Lower lobe of right lung (tissue), 2 donors: Measurements from ENCODE around the gene PIAS1. TPM values are rescaled to one million over a fixed set of nuclear protein-coding genes. Genes with fewer than 3 reads are reported as not detected.

Experiments used
- ATAC-seq, 2 donors: fragments of 200-7000 bp; cut with Tn5 transposase; one replicate each; pipeline ENCODE4 v1.9.1; 2020 to 2022; ENCODE audit warnings: mild to moderate bottlenecking in 2 of 2, moderate library complexity in 2 of 2
- DNase-seq: peaks from one replicate; pipeline ENCODE4 v3.0.0-alpha.2; 2020
- H3K27ac ChIP-seq: fragments of 200-600 bp; one replicate; pipeline ENCODE4 v1.8.0; 2022
- H3K27me3 ChIP-seq: fragments of 200-600 bp; one replicate; pipeline ENCODE4 v1.8.0; 2022; ENCODE audit warnings: low read depth
- H3K36me3 ChIP-seq: fragments of 200-600 bp; one replicate; pipeline ENCODE4 v1.8.0; 2022; ENCODE audit warnings: mild to moderate bottlenecking
- H3K4me1 ChIP-seq: fragments of 200-600 bp; one replicate; pipeline ENCODE4 v1.8.0; 2022
- H3K4me3 ChIP-seq: fragments of 200-600 bp; one replicate; pipeline ENCODE4 v1.8.0; 2022; ENCODE audit warnings: mild to moderate bottlenecking
- H3K9me3 ChIP-seq: fragments of 200-600 bp; one replicate; pipeline ENCODE4 v1.8.0; 2022
- intact Hi-C: fragments of 100-400 bp; cut with DNase I; formaldehyde crosslinking; loops from one replicate; pipeline ENCODE4 v1.11.0; 2022
- total RNA-seq: library from RNA; stranded (reverse); fragmentation: NEBNext Ultra II Directional; extraction: Animal tissue kit (Norgen Biotek cat#: 25700); gene quantifications from one replicate; pipeline ENCODE4 v1.2.1, GENCODE V29; 2021
- TF ChIP-seq, protein P1 (sequence below): fragments of 200-600 bp; IDR thresholded peaks from one replicate; pipeline ENCODE4 v1.8.0; 2022; ENCODE audit warnings: antibody characterized with exemption, mild to moderate bottlenecking
- donor health status: DM: no; HTN: yes; CAD: no; lungs with severe emphysema.

Gene PIAS1
- total RNA-seq, 1 donor from 2014 or later: 73.1 TPM

DNA sequence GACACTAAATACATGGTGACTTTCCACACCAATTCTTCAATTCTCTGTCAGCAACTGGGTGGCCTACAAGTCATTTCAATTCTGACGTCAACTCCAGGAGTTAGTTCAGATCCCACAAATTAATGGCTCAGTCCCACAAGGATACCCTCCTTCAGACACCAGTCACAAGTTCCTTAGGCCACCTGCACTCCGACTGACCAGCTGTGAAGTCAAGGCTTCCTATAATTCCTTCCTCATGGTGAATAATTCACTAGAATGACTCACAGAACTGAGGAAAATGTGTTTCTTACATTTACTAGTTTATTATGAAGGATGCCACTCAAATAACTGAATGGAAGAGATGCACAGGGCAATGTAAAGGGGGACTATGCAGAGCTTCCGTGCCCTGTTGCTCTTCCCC is 6.3 kb upstream of the PIAS1 start:
- DNase-seq (no peak), ATAC-seq (no peak)
- no peak overlapping the region for H3K4me3 ChIP-seq
- H3K27me3 ChIP-seq: no peaks in the 10 kb centered on the region
- no peaks in the 10 kb centered on the region for H3K36me3 ChIP-seq
- no peak overlapping the region for H3K27ac ChIP-seq
- H3K4me1 ChIP-seq: no peaks in the 10 kb centered on the region
- H3K9me3 ChIP-seq: no peaks in the 10 kb centered on the region
- TF ChIP-seq, protein P1, sequence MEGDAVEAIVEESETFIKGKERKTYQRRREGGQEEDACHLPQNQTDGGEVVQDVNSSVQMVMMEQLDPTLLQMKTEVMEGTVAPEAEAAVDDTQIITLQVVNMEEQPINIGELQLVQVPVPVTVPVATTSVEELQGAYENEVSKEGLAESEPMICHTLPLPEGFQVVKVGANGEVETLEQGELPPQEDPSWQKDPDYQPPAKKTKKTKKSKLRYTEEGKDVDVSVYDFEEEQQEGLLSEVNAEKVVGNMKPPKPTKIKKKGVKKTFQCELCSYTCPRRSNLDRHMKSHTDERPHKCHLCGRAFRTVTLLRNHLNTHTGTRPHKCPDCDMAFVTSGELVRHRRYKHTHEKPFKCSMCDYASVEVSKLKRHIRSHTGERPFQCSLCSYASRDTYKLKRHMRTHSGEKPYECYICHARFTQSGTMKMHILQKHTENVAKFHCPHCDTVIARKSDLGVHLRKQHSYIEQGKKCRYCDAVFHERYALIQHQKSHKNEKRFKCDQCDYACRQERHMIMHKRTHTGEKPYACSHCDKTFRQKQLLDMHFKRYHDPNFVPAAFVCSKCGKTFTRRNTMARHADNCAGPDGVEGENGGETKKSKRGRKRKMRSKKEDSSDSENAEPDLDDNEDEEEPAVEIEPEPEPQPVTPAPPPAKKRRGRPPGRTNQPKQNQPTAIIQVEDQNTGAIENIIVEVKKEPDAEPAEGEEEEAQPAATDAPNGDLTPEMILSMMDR: no peak
- intact Hi-C loops: no loop called here

DNA sequence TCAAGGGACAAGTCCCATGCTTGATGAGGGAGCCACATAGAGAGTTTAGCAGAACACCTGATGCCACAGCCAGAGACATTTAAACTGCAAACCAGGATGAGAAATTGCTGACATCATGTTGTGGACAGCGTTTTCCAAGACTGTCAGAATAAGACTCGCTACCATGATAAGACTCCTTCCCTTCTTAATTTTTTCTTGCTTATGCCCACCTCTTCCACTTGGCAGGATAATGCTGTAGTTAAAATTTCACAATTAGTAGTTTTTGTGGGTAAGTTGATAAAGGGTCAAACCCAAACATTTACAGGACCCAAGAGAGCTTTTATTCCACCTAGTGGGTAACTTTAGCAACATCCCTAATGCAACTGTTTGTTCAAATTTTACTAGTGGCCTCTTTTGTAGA is 3.0 kb upstream of the PIAS1 start:
- DNase-seq (no peak), ATAC-seq (no peak)
- H3K27me3 ChIP-seq: no peaks in the 10 kb centered on the region
- TF ChIP-seq, protein P1: no peak
- no peak overlapping the region for H3K4me3 ChIP-seq
- H3K36me3 ChIP-seq: no peaks in the 10 kb centered on the region
- intact Hi-C loops: loop anchor here (10.0 kb wide), 1 partner anchor 196 kb away; no protein-coding TSS in a partner anchor
- H3K4me1 ChIP-seq: peaks cover 12% of the 10 kb centered on the region
- H3K27ac ChIP-seq: no peak overlapping the region
- no peaks in the 10 kb centered on the region for H3K9me3 ChIP-seq

DNA sequence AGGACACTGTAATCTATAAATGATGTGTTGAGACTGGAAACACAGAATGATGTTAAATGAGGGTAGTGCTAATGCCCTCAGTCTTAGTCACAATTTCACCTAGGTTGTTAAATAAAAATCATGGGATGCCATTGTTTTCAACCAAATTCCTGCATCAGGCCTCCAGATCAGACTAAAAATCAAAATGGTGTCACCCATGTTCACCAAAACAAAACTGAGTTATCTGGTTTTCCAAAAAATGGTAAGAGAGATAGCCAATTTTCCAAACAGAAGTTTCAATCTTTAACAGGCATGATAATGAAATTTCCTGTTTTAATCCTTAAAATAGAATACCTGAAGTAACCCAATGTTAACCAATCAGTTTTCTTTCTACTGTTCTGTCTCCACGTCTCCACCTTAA is 2.2 kb upstream of the PIAS1 start:
- H3K4me3 ChIP-seq: no peak overlapping the region
- ATAC-seq (no peak), DNase-seq (no peak)
- H3K36me3 ChIP-seq: no peaks in the 10 kb centered on the region
- peaks cover 20% of the 10 kb centered on the region for H3K4me1 ChIP-seq
- H3K27me3 ChIP-seq: no peaks in the 10 kb centered on the region
- intact Hi-C loops: loop anchor here (10.0 kb wide), 1 partner anchor 197 kb away; no protein-coding TSS in a partner anchor
- TF ChIP-seq, protein P1: no peak
- H3K9me3 ChIP-seq: no peaks in the 10 kb centered on the region
- H3K27ac ChIP-seq: no peak overlapping the region

DNA sequence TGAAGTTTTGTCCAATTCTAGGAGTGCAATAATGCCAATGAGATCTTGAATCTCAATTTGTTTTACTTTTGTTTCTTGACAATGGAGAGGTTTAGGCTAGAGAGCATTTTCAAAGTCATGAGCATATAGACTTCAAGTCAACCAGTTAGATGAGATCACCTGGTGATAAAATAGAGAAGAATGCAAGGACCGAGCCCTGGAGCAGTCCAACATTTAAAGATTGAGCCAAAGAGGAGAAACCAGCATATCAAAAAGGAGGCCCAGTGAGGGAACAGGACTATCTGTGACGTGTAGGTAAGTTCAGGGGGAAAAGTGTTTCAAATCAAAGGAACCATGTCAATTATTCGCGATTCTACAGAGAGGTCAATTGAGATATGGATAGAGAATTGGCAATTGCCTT is 1.7 kb upstream of the PIAS1 start:
- no peak overlapping the region for H3K4me3 ChIP-seq
- H3K36me3 ChIP-seq: no peaks in the 10 kb centered on the region
- no peak overlapping the region for H3K27ac ChIP-seq
- TF ChIP-seq, protein P1: no peak
- no peak for DNase-seq
- no peaks in the 10 kb centered on the region for H3K27me3 ChIP-seq
- H3K4me1 ChIP-seq: peaks cover 25% of the 10 kb centered on the region
- intact Hi-C loops: loop anchor here (10.0 kb wide), 1 partner anchor 198 kb away; no protein-coding TSS in a partner anchor
- no peak for ATAC-seq
- H3K9me3 ChIP-seq: no peaks in the 10 kb centered on the region

DNA sequence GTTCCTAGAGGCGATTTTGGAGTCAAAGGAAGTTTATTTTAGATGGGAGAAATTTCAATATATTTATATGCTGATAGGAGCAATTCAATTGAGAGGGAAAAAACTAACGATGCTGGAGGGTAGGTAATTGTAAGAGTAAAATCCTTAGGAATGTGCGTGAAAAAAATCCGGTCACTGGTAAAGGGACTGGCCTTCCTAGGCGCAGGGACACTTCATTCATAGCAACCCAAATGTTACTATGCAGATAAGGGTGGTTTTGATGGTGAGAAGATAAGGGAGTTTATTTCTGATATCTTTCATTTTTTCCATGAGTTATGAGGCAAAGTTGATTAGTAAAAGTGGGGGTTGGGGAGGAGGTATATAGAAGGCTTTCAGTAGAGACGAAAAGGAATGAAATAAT is 1.1 kb upstream of the PIAS1 start:
- ATAC-seq: no peak
- Histone ChIP-seq H3K27me3 (no peaks in the 10 kb centered on the region), H3K4me3 (no peak overlapping the region), H3K36me3 (no peaks in the 10 kb centered on the region), H3K4me1 (peaks cover 31% of the 10 kb centered on the region), H3K27ac (no peak overlapping the region), H3K9me3 (no peaks in the 10 kb centered on the region)
- intact Hi-C loops: loop anchor here (10.0 kb wide), 1 partner anchor 198 kb away; no protein-coding TSS in a partner anchor
- DNase-seq: no peak
- TF ChIP-seq, protein P1: no peak
